H1 (cell line): ENCODE measurements around the gene FNDC10. TPM values are rescaled to one million over a fixed set of nuclear protein-coding genes. Genes with fewer than 3 reads are reported as not detected.

ENCODE experiments used
- CTBP2 ChIP-seq: IDR thresholded peaks from 2 replicates; pipeline ENCODE4 v1.7.0; 2011; ENCODE audit warnings: borderline replicate concordance, mild to moderate bottlenecking, moderate library complexity, mixed read lengths, low read length; ENCODE audit not compliant: insufficient read depth, insufficient read length
- EP300 ChIP-seq, 2 experiments: IDR thresholded peaks; 1 replicate in 1 of 2; 2 replicates in 1 of 2; pipeline ENCODE4 v1.6.1; 2011 to 2012; ENCODE audit warnings: low read depth in 2 of 2, low read length in 2 of 2, mild to moderate bottlenecking in 2 of 2, borderline replicate concordance in 1 of 2, inconsistent platforms in 1 of 2, moderate library complexity in 1 of 2
- SP2 ChIP-seq: IDR thresholded peaks from 2 replicates; pipeline ENCODE4 v1.6.1; 2012; ENCODE audit warnings: mild to moderate bottlenecking, low read length, inconsistent platforms
- polyA plus RNA-seq, 7 experiments: library from polyadenylated mRNA; depleted of rRNA in 3 of 7; stranded (reverse) in 5 of 7; unstranded in 2 of 7; fragments of >200 nt in 5 of 7; fragments of 200-250 nt in 2 of 7; gene quantifications; 1 replicate in 5 of 7; 2 replicates in 1 of 7; 4 replicates in 1 of 7; pipeline versions ENCODE4 v1.2.1 to v1.2.3, GENCODE V29; 2011 to 2013; ENCODE audit warnings: missing spikeins in 2 of 7, mixed read lengths in 2 of 7
- total RNA-seq: library from RNA; stranded (reverse); fragmentation: NEBNext Ultra II Directional; extraction: Animal tissue kit (Norgen Biotek cat#: 25700); gene quantifications from 2 replicates; pipeline ENCODE4 v1.2.1, GENCODE V29; 2021

FNDC10 gene
- total and polyA plus RNA-seq, 2 of the 8 experiments (the other 6 are each of a cell fraction or from before 2014, with no cell fraction given), result 19.0 to 21.8 TPM

DNA sequence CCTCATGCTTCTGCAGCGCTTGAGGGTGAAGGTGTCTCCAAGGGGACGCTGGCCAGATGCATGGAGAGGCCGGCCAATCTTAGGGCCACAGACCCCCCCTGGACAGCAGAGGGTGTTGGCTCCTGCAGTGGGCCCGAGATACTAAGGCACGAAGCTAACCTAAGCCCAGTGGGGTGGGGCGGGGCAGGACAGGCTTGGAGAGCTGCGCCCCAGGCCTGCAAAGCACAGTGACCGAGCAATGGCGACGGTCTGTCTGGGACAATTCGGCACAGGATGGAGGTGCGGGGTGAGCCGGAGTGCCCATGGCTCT lies 1.3 kb downstream of the FNDC10 start (continued):
- TF ChIP-seq EP300 (IDR thresholded peaks at IDR 0.05; ENCODE audit: borderline replicate concordance in 1 of 2, low read depth in 2 of 2, low read length in 2 of 2) (no peak), CTBP2 (no peak), SP2 (no peak)
